COLO668 (cell line): ENCODE data around the gene HELT.
A peak's percentile ranks its signal among the peaks of the same experiment; 100 is the strongest.
"Not testable (repeated sequence)": the region's sequence is repeated elsewhere in the genome, so short reads cannot be mapped to it uniquely, and the experiment has no call there.

Experiments
- DNase-seq: peaks from one replicate; lab custom pipeline; 2025; ENCODE audit not compliant: unreplicated experiment; lab: John Stamatoyannopoulos, UW

HELT gene

GRCh38 chr4:185017964-185018772, at the start of gene HELT:
HELT (plus strand) TSS chr4:185018490; CDS start chr4:185018929, 439 bp downstream.
- DNase-seq = peak; percentile 17

- no peak for DNase-seq
These were observed 49.5 kb upstream of the HELT start for GRCh38 chr4:184968784-184969201.

GRCh38 chr4:184969610-184970009, 48.7 kb upstream of the HELT start:
- DNase-seq = no peak

GRCh38 chr4:184972991-184973390, 45.3 kb upstream of the HELT start:
- DNase-seq = no peak

GRCh38 chr4:184976348-184976747, 41.9 kb upstream of the HELT start:
- DNase-seq = not testable (repeated sequence)

GRCh38 chr4:184977747-184978146, 40.5 kb upstream of the HELT start:
- no peak for DNase-seq

- DNase-seq = no peak
These were observed 40.1 kb upstream of the HELT start for GRCh38 chr4:184978211-184978610.

GRCh38 chr4:184979461-184980124, 38.7 kb upstream of the HELT start:
- no peak for DNase-seq

- DNase-seq = peak; percentile 41
These were observed 38.0 kb upstream of the HELT start for GRCh38 chr4:184980261-184980660.

- peak; percentile 63 for DNase-seq
These were observed 34.5 kb upstream of the HELT start for GRCh38 chr4:184983672-184984356.

- DNase-seq = no peak
These were observed 30.7 kb upstream of the HELT start for GRCh38 chr4:184987493-184988031.

- DNase-seq = no peak
These were observed 29.7 kb upstream of the HELT start for GRCh38 chr4:184988611-184989010.

GRCh38 chr4:184989283-184989682, 29.0 kb upstream of the HELT start:
- not testable (repeated sequence) for DNase-seq

GRCh38 chr4:184990131-184990530, 28.2 kb upstream of the HELT start:
- DNase-seq = not testable (repeated sequence)

GRCh38 chr4:184991860-184992259, 26.4 kb upstream of the HELT start:
- DNase-seq = no peak

- DNase-seq = no peak
These were observed 25.9 kb upstream of the HELT start for GRCh38 chr4:184992422-184992821.

- no peak for DNase-seq
These were observed 25.0 kb upstream of the HELT start for GRCh38 chr4:184993247-184993646.

GRCh38 chr4:184994010-184994622, 24.2 kb upstream of the HELT start:
- DNase-seq = no peak

GRCh38 chr4:184994623-184995010, 23.7 kb upstream of the HELT start:
- DNase-seq = no peak

- not testable (repeated sequence) for DNase-seq
These were observed 20.6 kb upstream of the HELT start for GRCh38 chr4:184997656-184998055.

GRCh38 chr4:185002784-185003183, 15.5 kb upstream of the HELT start:
- no peak for DNase-seq
